ENCODE results near the gene DAB2IP.

GRCh38 chr9:121667214-121667613, 15.8 kb downstream of the DAB2IP start:
- TF ChIP-seq, protein P1, sequence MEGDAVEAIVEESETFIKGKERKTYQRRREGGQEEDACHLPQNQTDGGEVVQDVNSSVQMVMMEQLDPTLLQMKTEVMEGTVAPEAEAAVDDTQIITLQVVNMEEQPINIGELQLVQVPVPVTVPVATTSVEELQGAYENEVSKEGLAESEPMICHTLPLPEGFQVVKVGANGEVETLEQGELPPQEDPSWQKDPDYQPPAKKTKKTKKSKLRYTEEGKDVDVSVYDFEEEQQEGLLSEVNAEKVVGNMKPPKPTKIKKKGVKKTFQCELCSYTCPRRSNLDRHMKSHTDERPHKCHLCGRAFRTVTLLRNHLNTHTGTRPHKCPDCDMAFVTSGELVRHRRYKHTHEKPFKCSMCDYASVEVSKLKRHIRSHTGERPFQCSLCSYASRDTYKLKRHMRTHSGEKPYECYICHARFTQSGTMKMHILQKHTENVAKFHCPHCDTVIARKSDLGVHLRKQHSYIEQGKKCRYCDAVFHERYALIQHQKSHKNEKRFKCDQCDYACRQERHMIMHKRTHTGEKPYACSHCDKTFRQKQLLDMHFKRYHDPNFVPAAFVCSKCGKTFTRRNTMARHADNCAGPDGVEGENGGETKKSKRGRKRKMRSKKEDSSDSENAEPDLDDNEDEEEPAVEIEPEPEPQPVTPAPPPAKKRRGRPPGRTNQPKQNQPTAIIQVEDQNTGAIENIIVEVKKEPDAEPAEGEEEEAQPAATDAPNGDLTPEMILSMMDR (optimal IDR thresholded peaks at IDR 0.05 in 1 of 3, IDR thresholded peaks at IDR 0.05 in 1 of 3, conservative IDR thresholded peaks at IDR 0.05 in 1 of 3; ENCODE audit: extremely low read depth in 1 of 3, insufficient read depth in 2 of 3, low read length in 3 of 3): no peak
- TF ChIP-seq EZH2 (IDR thresholded peaks at IDR 0.05; ENCODE audit: low read length): no peak
